ENCODE results near the gene TNFRSF13B.
"Not testable (repeated sequence)": the region's sequence is repeated elsewhere in the genome, so short reads cannot be mapped to it uniquely, and the experiment has no call there.

TNFRSF13B gene

DNA sequence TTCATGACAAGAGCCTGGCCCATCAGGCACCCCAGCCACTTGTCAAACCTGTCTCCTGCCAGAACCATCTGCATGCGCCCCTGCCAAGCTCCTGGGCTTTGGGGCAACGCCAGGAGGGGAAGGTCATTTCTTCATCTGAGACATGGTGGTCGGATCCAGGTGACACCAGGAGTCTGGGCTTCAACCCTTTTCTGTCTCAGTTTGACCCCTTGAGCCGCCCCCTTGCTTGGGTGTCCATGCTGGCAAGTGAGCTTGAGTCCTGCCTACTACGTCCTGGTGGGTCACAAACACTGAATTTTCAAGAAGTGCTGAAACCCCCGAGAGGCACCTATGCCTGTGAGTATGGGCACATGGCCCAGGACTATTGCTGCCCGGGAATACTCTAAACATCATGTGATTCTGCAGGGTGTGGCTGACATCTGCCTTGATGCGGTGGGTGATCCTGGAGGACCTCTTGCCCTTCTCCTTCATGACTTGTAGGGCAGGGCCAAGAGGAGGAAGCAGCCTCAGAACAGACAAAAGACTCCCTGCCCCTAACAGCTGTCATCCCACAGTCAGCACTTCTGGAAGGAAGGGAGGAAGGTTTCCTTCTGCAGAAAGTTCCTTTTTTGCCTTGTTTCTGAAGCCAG is 43.4 kb downstream of the TNFRSF13B start:
- in situ Hi-C loops (cut with HindIII; ENCODE audit: low sequenced_read_pairs): no loop called here

DNA sequence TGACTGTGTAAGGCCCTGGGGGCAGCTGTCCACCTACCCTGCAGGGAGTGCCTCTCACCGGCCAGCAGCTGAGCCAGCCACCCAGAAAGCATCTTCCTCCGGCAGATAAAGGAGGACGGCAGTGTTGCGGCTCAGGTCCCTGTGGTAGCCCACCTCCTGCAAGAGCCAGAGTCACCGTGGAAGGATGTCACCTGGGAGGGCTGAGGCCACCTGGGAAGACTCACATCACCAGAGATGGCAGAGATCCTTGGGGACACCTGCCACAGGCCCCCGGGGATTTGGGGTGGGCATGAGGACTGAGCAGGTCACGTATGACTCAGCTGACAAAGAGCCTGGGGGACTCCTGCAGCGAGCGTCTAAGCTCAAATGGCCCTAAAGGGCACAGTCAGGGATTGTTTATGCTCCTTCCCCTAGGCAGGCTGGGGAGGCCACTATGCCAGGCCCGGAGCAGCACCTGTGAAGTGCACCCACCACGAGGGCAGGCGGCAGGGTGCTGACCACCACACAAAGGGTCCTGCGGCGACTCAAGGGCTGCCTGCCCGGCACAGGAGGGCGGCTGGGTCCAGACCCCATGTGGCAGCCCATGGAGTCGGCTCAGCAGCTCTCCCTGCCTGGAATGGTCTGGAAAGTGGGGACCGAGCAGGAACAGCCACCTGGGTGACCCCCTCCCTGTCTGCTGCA is 44.1 kb downstream of the TNFRSF13B start:
- in situ Hi-C loops (cut with HindIII; ENCODE audit: low sequenced_read_pairs): no loop called here

DNA sequence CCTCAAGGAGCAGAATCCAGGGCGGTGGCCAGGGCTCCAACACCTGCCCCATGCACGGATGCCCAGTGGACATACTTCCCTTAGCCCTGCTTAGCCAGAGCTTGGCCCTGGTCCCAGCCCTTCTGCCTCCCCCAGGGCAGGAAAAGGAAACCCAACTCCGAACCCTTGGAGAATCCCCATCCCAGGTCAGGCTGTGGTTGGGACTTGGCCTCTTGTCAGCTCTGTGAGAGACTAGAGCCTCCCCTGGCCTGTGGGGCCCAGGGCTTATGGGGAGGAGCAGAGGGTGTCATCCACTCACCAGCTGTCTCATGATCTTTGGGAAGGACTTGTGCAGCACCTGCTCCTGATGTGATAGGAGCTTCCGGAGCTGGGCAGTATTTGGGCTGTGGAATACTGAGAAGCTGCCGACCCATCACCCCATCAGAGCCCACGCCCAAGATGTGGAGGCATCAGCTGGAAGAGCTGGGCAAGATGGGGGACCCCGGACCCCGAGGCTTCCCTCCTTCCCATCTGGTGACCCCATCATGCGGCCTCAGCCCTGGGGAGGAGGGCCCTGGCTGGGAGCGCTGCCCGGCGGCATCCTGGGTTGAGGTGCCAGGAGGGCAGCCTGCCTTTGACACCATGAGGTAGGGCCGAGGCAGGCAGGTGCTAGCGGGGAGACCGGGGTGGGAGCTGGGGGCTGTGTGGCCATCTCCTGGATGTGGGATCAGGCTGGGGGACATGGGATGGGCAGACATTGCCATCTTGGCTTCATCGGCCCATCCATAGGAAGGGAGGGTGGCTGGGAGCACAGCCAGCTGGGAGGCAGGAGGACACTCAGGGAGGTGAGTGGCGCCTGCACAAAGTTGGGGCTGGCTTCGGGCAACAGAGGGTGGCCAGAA is 45.1 kb downstream of the TNFRSF13B start:
- in situ Hi-C loops (cut with HindIII; ENCODE audit: low sequenced_read_pairs): no loop called here

DNA sequence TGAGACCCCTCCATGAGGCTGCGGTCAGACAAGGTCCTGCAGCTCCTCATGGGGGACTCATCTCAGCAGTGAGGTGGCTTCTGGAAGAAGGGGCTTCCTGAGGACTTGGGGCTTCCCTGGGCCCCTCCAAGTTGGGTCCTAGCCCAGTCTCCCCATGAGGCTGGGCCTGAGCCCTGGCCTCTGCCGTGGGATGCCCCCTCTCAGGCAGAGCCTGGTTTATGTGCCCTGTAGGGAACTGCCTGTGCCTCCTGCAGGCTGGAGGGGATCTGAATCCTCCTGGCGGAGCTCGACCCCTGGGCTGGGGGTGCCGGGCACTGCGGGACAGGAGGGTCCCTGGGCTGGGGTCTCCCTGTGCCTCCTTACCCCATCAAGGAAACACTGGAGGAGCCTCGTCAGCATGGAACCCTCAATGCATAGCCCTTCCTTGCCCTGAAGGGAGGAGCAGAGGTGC is 45.8 kb downstream of the TNFRSF13B start:
- in situ Hi-C loops (cut with HindIII; ENCODE audit: low sequenced_read_pairs): no loop called here

DNA sequence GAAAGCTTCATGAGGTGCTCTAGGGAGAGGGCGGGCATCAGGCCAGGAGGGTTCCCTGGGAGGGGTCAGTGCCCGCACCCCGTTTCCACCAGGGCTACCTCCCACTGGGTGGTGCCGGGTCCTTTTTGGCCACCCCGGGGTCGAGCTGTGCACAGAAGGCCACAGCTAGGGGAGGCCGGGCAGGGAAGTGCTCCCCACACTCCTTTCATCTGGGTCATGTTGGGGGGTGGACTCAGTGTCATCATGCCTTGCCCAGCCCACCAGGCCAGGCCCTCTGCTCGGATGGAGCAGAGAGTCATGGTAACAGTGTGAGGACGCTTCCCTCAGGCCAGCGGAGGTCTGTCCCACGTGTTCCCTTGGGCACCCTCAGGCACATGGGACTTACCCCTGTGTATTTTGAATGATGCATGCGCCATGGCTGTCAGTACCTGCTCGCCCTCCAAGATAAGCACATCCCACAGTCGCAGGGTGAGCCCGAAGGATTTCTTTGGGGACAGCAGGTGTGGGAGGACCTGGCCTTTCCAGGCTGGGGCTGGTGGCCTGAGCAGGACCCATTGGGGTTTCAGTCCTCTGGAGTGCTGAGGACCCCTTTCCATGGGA is 46.4 kb downstream of the TNFRSF13B start:
- in situ Hi-C loops (cut with HindIII; ENCODE audit: low sequenced_read_pairs): no loop called here

DNA sequence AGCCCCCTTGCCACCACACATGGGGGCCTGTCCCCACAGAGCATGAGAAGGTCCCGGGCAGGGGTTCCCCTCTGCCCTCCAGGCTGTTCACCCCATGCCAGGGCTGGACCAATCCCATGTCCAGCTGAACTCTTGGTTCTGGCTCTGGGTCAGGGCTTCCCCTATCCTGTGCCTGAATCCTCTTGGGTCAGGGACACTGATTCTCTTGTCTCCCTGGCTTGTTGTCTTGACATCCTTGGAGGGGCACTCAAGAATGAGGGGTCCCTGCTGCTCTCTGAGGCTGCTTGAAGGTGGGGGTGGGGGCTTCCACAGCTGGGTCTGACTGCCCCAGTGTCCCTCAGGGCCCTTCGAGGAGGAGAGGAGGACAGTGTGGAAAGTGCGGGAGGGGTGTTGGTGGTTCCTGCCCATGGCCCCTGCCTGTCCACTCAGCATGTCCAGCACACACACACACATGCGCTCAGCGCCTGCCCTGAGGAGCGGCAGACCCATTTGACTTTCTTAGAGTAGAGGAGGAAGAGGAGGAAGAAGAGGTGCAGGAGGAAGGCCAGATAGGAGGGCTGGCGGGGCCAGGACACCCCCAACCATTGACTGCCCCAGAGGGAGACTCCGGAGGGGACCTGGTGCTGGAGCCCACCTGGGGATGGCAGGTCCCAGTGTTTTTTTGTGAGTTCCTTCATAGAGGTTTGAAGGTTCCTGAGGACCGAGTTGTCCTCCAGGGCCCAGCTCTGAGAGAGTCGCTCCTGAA is 47.0 kb downstream of the TNFRSF13B start:
- in situ Hi-C loops (cut with HindIII; ENCODE audit: low sequenced_read_pairs): no loop called here

DNA sequence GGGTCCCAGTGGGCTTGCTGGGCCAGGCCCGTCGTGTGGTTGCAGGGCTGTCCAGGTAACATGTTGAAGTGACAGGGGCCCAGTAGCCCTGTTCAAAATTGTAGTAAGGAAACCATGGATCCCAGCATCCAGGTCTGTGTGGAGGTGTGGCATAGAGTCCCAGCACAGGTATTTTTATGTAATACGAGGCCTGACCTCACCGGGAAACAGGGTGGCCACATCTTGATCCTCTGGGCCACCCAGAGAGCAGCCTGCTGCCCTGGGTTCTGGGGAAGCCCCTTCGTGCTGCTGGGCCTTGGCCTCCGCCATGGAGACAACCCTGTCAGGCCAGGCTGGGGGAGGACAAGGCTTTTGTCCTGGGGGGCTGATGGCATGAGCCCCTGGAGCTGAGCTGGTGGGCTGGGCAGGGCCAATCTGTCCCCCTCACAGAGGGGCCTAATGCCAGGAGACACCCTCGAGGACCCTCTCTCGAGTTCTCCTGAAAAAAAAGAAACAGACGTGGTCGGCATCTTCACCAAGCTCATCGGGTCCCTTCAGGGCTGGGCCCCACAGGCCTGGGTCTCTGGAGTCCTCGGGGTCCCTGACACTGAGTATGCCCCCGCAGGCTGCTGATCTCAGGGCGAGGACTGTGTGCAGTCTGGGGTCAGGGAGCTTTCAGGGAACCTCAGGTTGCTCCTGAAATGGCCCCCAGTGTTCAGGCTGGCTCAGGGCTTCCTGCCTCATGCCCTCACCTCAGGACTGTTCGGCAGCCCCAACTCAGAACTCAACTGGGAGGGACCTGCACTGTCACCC is 47.8 kb downstream of the TNFRSF13B start:
- in situ Hi-C loops (cut with HindIII; ENCODE audit: low sequenced_read_pairs): no loop called here

DNA sequence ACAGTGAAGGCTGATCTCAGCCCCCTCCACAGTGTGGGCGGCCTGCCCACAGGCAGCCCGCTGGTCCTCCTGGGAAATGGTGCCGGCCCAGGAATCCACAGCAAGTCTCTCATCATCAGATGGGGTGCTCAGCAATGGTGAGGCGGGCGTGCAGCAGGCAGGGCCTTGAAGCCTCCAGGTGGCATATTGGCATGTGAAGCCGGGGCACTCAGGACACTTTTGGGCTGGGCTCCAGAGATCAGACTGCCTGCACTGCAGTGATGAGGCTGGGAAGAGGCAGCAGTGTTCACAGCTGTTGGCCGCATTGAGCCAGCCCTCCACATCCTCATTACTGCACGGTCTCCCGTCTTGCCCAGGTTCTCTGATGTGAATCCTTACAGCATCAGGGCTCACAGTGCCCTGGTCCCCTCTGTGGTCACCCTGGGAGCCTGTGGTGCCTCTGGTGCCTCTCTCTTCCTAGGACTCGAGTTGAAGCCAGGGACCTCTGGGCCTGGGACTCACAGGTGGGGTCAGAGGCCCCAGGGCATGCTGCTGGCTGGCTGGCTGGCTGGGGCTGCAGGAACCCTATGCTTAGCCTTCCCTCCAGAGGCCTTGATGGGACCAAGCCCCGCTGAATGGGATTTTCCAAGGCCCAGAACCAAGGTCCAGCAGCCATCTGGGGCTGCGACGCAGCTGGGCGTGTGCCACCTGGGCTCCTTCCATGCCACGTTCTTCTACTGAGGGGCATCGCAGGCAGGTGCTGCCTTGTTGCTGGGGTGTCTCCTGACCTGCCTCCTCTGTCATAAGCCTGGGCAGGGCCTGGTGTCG is 48.6 kb downstream of the TNFRSF13B start:
- in situ Hi-C loops (cut with HindIII; ENCODE audit: low sequenced_read_pairs): no loop called here

DNA sequence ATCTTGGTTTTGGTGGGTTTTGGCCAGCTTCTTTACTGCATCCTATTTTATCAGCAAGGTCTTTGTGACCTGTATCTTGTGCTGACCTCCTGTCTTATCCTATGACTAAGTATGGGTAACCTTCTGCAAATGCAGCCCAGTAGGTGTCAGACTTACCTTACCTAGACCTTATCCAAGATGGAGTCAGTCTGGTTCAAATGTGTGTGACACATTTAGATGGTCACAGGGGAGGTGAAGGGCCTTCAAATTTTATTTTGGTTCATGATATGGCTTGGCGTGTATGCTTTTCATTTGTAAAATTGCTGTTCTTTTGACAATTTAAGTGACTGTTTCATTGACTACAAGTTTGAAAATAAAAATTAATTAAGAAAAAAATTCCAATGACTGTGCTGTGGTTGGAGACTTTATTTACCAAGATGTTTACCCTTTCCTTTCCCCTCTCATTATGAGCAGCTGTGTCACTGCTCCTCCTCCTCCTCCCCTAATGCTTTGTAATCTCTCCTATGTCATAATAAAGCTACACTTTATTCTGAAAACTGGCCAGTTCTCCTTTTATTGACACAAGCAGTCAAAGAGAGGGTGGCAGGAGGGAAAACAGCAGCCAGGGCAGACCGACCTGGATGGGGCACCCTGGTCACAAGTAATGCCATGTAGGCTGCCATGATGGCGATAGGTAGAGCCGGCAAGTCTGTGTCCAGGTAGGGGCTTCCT is 49.4 kb downstream of the TNFRSF13B start:
- in situ Hi-C loops (cut with HindIII; ENCODE audit: low sequenced_read_pairs): no loop called here

DNA sequence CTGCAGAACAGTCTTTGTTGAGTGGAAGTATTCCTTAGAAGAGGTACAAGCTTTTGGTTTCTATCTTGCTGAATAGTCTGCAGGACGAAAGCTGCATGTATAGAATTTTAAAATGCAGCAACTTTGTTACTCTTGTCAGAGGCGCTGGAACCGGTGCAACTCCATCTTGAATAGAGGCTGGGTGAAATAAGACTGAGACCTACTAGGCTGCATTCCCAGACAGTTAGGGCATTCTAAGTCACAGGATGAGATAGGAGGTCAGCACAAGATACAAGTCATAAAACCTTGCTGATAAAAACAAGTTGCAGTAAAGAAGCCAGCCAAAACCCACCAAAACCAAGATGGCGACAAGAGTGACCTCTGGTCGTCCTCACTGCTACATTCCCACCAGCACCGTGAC is 50.5 kb downstream of the TNFRSF13B start:
- in situ Hi-C loops (cut with HindIII; ENCODE audit: low sequenced_read_pairs): not testable (repeated sequence)

DNA sequence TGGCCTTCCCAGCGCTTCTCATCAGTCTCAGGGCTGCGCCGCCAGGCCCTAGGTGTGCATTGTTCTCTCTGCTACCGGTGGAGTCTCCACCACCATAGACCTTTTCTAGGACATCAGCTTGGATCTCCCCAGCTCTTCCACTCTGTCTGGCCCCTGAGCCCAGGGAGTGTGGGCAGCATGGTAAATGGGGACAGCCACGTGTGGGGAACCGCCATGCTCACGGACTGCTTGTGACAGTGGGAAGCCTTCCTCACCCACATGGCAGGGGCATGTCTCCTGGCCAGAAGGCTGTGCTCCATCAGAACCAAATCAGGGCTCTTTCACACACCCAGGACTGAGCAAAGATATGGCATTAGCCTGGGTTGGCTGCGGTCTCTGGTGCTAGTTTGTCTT is 51.3 kb downstream of the TNFRSF13B start:
- in situ Hi-C loops (cut with HindIII; ENCODE audit: low sequenced_read_pairs): no loop called here

DNA sequence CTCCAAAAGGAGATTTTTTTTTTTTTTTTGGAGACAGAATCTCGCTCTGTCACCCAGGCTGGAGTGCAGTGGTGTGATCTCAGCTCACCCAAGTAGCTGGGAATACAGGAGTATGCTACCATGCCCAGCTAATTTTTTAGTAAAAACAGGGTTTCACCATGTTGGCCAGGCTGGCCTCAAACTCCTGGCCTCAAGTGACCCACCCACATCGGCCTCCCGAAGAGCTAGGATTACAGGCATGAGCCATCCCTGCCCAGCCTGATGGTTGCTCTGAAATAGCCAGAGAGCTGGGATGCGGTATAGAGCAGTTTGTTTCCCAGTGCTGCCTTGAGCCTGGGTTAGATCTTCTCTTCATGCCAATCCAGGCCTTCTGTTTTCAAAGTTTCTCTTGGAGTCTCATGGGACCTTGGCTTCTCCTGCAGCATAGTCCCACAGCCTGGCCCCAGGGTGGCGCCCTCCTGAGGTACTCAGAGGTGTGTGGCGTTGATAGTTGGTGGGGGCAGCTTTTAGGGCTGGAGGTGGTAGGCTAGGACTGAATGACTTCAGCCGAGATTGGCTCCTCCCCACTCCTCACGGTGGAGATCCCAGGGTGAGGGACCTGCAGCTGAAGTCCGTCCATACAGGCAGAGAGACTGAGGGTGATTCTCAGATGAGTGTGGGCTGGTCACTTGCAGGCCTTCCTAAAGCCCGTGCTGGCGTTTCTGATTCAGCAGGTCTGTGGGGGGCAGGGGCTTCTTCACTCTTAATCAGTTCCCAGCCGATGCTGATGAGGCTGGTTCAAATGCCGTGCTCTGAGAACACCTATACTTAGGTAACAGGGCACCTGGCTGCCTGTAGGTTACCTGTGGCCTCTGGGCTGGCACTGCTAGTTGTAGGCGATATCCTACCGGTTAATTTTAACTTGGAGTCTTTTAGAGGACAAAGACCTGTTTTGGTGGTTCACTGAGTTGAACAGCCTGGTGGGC is 52.0 kb downstream of the TNFRSF13B start:
- in situ Hi-C loops (cut with HindIII; ENCODE audit: low sequenced_read_pairs): no loop called here

DNA sequence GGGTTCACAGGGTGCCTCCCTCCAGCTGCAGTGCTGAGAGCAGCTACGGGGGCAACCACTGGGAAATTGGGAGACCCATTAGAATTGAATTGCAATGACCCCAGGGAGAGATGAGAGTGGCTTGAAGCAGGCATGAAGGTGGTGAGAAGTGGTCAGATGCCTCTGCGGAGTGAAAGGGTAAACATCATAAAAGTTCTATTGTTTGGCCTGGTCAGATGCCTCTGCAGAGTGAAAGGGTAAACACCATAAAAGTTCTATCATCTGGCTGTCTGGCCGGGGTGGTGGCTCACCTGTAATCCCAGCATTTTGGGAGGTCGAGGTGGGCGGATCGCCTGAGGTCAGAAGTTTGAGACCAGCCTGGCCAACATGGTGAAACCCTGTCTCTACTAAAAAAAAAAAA is 53.5 kb downstream of the TNFRSF13B start:
- in situ Hi-C loops (cut with HindIII; ENCODE audit: low sequenced_read_pairs): no loop called here

DNA sequence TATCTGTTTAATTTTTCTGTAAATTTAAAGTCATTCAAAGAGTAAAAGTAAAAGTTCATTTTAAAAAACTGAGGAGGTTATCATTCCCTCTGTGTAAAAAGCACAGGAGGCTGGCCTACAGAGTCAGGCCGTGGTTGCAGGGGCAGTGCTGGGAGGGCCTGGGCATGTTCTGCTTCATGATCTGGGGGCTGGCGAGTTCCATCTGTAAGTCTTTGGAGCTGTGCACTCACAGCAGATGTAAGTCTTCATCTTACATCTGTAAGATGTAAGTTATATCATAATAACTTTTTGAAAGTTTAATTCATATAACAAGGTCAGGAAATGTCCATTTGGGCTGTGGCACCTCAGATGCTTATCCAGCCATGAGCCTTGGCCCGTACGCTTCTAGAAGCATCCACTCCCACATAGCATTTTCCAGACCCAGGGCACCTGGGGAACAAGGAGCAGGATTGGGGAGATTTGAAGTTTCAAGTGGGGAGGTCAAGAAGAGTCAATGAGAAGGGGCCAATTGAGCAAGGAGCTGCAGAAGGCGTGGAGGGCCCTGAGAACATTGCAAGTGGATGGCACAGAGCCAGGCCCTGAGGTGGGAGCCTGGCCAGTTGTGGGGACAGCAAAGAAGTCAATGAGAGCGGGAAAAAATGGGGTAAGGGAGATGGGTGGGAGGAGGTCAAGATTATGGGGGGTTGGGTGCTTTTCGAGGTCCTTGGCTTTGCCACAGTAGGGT is 54.1 kb downstream of the TNFRSF13B start:
- in situ Hi-C loops (cut with HindIII; ENCODE audit: low sequenced_read_pairs): no loop called here

DNA sequence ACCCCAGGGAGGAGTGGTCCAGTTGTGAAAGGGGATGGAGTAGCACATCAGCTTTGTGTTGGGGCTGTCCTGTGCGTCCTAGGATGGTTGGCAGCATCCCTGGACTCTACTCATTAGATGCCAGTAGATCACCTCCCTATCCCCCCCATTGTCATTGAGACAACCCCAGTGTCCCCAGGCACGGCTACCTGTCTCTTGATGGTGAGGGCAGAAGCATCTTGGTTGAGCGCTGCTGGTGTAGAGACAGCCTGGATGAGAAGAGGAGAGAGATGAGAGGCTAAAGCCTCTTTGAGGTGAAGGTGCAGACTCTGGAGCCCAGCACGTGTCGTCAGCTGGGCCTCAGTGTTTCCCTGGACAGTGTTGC is 55.4 kb downstream of the TNFRSF13B start:
- in situ Hi-C loops (cut with HindIII; ENCODE audit: low sequenced_read_pairs): no loop called here

DNA sequence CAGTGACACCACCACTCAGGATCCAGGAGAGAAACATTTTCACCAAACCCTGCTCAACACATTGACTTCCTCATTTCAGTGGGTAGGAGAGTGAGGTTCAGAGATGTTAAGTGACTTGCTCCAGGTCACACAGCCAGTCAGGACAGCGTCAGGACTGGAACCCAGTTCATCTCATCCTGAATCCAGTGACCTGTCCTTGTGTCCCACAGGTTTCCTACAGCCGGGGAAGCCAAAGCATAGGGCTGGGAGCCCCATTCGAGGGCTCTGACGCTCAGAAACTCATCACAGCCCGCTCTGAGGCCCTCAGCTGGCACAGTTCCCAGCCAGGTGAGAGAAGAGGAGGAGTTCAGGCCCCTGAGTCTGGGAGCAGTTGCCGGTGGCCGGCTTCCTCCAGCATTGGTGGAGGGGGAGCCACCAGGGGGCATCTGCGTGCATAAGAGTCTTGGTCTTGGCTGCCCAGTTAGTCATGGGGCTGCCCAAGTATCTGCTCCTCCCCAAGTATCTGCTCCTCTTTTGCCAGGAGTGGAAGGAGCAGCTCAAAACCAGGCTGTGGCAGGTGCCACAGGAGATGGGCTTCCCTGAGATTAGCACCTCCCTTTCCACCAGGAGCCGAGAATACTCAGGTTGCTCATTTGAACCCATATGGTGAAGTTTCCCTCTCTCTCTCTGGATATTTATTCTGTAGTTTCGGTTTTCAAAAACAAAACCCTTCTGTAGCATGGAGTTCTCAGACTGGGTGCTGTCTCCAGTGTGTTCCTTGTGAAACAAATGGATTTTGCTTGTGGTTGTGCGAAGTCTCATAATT is 56.0 kb downstream of the TNFRSF13B start:
- in situ Hi-C loops (cut with HindIII; ENCODE audit: low sequenced_read_pairs): no loop called here

Measured in endothelial cell of hepatic sinusoid (primary cell).